Astrocyte of the spinal cord (primary cell): Measurements from ENCODE around the gene IRAK2.

Source experiments
- DNase-seq: peaks from one replicate; pipeline ENCODE4 v3.0.0; 2011; ENCODE audit warnings: low read depth, low spot score
- H3K4me3 ChIP-seq: 2 replicates; pipeline ENCODE4 v1.5.1; 2011; ENCODE audit warnings: low read depth, mild to moderate bottlenecking, low read length, moderate library complexity
- CTCF ChIP-seq: IDR thresholded peaks from 2 replicates; pipeline ENCODE4 v1.5.1; 2012; ENCODE audit warnings: low read depth, mild to moderate bottlenecking, low read length, inconsistent platforms
- in situ Hi-C: cut with HindIII; loops from 2 replicates; pipeline ENCODE4 v1.10.0; 2017; ENCODE audit warnings: low sequenced_read_pairs

IRAK2 gene

GRCh38 chr3:10280571-10280970 is 115.9 kb downstream of the IRAK2 start:
- no peak for DNase-seq
- no peak overlapping the region for H3K4me3 ChIP-seq
- in situ Hi-C loops: no loop called here
- no peak for TF ChIP-seq CTCF

GRCh38 chr3:10281951-10282350 is 117.2 kb downstream of the IRAK2 start:
- TF ChIP-seq CTCF: no peak
- no peak overlapping the region for H3K4me3 ChIP-seq
- in situ Hi-C loops: no loop called here
- peak; percentile 37 for DNase-seq

- no peak for TF ChIP-seq CTCF
- no peak for DNase-seq
- no peak overlapping the region for H3K4me3 ChIP-seq
- in situ Hi-C loops: no loop called here
These were observed 118.9 kb downstream of the IRAK2 start for GRCh38 chr3:10283638-10284037.

GRCh38 chr3:10284496-10284895 is 119.8 kb downstream of the IRAK2 start:
- in situ Hi-C loops: no loop called here
- DNase-seq: no peak
- H3K4me3 ChIP-seq: no peak overlapping the region
- no peak for TF ChIP-seq CTCF

- H3K4me3 ChIP-seq: no peak overlapping the region
- DNase-seq: no peak
- in situ Hi-C loops: no loop called here
- no peak for TF ChIP-seq CTCF
These were observed 120.8 kb downstream of the IRAK2 start for GRCh38 chr3:10285272-10286132.

DNA sequence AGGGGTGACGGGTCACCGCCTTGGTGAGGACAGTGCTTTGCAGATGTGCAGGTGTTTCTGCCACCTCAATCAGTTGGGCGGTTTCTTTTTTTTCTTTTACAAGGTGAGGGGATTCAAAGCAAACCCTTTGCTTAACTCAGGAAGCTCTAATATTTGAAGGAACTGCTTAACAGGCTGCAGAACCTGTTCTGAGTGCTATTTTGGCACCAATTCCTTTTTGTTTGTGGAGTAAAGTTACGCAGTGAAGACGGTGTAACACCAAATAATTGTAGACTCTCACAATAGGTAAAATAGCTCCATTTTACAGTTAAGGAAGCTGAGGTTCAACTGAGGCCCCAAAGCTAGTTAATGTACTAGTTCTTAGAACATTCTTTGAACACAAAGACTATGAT is 121.4 kb downstream of the IRAK2 start:
- DNase-seq: no peak
- TF ChIP-seq CTCF: no peak
- H3K4me3 ChIP-seq: no peak overlapping the region
- in situ Hi-C loops: no loop called here
